CD8-positive, alpha-beta memory T cell (primary cell): ENCODE measurements around the gene SOX18. TPM values are rescaled to one million over a fixed set of nuclear protein-coding genes. Genes with fewer than 3 reads are reported as not detected.

Source experiments
- CTCF ChIA-PET: fragments of 350-600 bp; sonication (Branson Sonifier 250); formaldehyde crosslinking; loops from one replicate; lab custom pipeline; 2021; ENCODE audit warnings: antibody characterized with exemption; lab: Charles Lee
- POLR2A ChIA-PET: fragments of 350-600 bp; sonication (Branson Sonifier 250); formaldehyde crosslinking; loops from one replicate; lab custom pipeline; 2021; ENCODE audit warnings: antibody characterized with exemption; lab: Charles Lee
- DNase-seq, 5 donors: peaks; one replicate each; pipeline versions ENCODE4 v3.0.0 to v3.0.0-alpha.2; 2020 to 2022; ENCODE audit warnings: mixed read lengths in 1 of 5
- H3K27ac ChIP-seq: one replicate; pipeline ENCODE4 v1.7.0; 2013; ENCODE audit warnings: low read depth, mild to moderate bottlenecking, low read length, moderate library complexity
- H3K27me3 ChIP-seq: 2 replicates; pipeline ENCODE4 v1.7.0; 2013; ENCODE audit warnings: low read length, mild to moderate bottlenecking; ENCODE audit not compliant: insufficient read depth, poor library complexity, severe bottlenecking
- H3K36me3 ChIP-seq: 2 replicates; pipeline ENCODE4 v1.7.0; 2013; ENCODE audit warnings: mild to moderate bottlenecking, low read length, moderate library complexity; ENCODE audit not compliant: insufficient read depth
- H3K4me1 ChIP-seq: 2 replicates; pipeline ENCODE4 v1.7.0; 2013; ENCODE audit warnings: mild to moderate bottlenecking, low read length, moderate library complexity; ENCODE audit not compliant: insufficient read depth
- H3K4me3 ChIP-seq: 2 replicates; pipeline ENCODE4 v1.7.0; 2013; ENCODE audit warnings: mild to moderate bottlenecking, low read length
- H3K9me3 ChIP-seq: 2 replicates; pipeline ENCODE4 v1.7.0; 2013; ENCODE audit warnings: mild to moderate bottlenecking, low read length
- H3K27ac Mint-ChIP-seq, 8 donors: one replicate each; pipeline ENCODE4 v1.8.0; 2020 to 2021; ENCODE audit warnings: mixed read lengths in 8 of 8, mild to moderate bottlenecking in 6 of 8, inconsistent platforms in 3 of 8, moderate library complexity in 3 of 8
- H3K27me3 Mint-ChIP-seq, 2 donors: one replicate each; pipeline ENCODE4 v1.8.0; 2020 to 2021; ENCODE audit warnings: mixed read lengths in 2 of 2, mild to moderate bottlenecking in 1 of 2, moderate library complexity in 1 of 2
- H3K36me3 Mint-ChIP-seq, 3 donors: one replicate each; pipeline ENCODE4 v1.8.0; 2020 to 2021; ENCODE audit warnings: mixed read lengths in 3 of 3, inconsistent platforms in 1 of 3, mild to moderate bottlenecking in 1 of 3
- H3K4me1 Mint-ChIP-seq, 3 donors: one replicate each; pipeline ENCODE4 v1.8.0; 2020 to 2021; ENCODE audit warnings: mixed read lengths in 3 of 3, inconsistent platforms in 1 of 3, mild to moderate bottlenecking in 1 of 3
- H3K4me3 Mint-ChIP-seq, 7 donors: one replicate each; pipeline ENCODE4 v1.8.0; 2020 to 2021; ENCODE audit warnings: mixed read lengths in 7 of 7, mild to moderate bottlenecking in 6 of 7, moderate library complexity in 4 of 7, inconsistent platforms in 2 of 7
- H3K9me3 Mint-ChIP-seq, 5 donors: one replicate each; pipeline ENCODE4 v1.8.0; 2020 to 2022; ENCODE audit warnings: mixed read lengths in 5 of 5, mild to moderate bottlenecking in 3 of 5, moderate library complexity in 2 of 5, inconsistent platforms in 1 of 5
- polyA plus RNA-seq: library from polyadenylated mRNA; unstranded; fragments of 300-500 nt; fragmentation: Illumina TruSeq; gene quantifications from one replicate; pipeline ENCODE4 v1.2.3, GENCODE V29; 2021
- total RNA-seq, 2 experiments: library from RNA; stranded (reverse); gene quantifications; one replicate each; pipeline ENCODE4 v1.2.3, GENCODE V29; 2021

The SOX18 gene
- total and polyA plus RNA-seq, 3 experiments from 2014 or later: not detected

DNA sequence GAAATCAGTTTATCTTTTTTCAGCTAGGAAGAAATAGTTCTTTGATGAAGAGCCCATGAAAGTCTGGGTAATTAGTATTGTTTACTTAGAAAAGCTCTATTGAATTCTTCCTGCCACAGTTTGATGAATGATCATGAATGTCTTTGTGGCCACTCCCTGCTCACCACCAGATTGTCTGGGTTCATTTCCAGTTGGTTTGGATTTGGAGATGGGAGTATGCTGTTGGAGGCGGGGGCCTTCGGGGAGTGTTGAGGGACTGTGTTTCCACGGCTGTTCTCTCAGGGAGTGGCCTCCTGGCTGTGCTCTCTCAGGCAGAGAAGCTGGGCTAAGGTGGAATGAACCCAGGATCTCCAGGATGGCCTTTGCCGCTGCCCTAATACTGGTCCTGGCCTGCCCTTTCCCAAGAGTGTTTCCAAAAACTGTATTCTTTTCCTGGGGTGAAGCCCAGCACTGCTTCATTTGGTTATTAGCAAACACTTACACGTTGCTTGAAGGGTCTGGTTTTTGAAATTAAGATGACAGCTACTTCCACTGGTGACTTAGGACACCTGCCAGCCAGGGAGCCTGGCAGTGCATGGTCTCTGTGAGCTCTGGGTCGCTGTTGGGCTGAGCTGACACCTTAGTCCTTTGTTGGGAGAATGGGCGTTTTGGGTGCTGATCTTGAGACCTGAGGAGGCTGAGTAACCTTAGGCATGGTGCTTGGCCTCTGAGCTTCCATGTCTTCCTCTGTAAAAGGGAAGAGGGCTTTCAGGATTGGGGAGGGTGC lies 45.3 kb downstream of the SOX18 start:
- peak overlapping the region in 1 of 7 donors; percentile 40 for H3K4me3 Mint-ChIP-seq
- no peaks in the 10 kb centered on the region for H3K27me3 Mint-ChIP-seq
- H3K9me3 Mint-ChIP-seq: peaks cover 0 to 12% (median 11%) of the 10 kb centered on the region in 5 donors
- POLR2A ChIA-PET: no interaction called here
- peaks cover 23 to 82% (median 23%) of the 10 kb centered on the region in 3 donors for H3K36me3 Mint-ChIP-seq
- H3K27ac Mint-ChIP-seq: no peak overlapping the region
- Histone ChIP-seq H3K27ac (no peak overlapping the region), H3K27me3 (no peaks in the 10 kb centered on the region), H3K9me3 (peaks cover 6% of the 10 kb centered on the region), H3K4me3 (no peak overlapping the region), H3K36me3 (peaks cover 44% of the 10 kb centered on the region), H3K4me1 (no peaks in the 10 kb centered on the region)
- CTCF ChIA-PET: interaction anchor here (0.8 to 1.2 kb wide), 2 partner anchors 30 to 92 kb away, joined by 3 read pairs; no protein-coding TSS in a partner anchor
- DNase-seq: no peak
- H3K4me1 Mint-ChIP-seq: peaks cover 7 to 16% (median 11%) of the 10 kb centered on the region in 3 donors

DNA sequence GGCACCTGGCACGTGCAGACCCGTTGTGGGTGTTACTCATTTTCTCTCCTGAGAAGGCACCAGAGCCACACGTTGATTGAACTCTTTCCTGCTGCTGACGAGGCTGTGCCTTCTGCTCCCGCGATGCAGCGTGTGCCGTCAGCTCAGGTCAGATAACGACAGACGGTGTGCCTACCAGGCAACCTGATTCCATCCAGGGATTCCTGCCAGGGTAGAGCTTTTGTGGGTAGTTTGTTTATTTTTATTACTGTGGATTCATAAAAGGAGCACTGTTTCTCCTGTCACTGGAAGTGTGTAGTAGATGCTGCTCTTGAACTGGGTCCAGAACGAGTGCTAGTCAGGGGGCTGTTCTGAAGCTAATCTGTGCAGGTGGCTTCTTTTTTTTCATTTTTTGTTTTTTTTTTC lies 47.8 kb downstream of the SOX18 start:
- H3K4me3 Mint-ChIP-seq: peak overlapping the region in 1 of 7 donors; percentile 27
- H3K9me3 Mint-ChIP-seq: no peaks in the 10 kb centered on the region
- Histone ChIP-seq H3K4me1 (no peaks in the 10 kb centered on the region), H3K27me3 (no peaks in the 10 kb centered on the region), H3K9me3 (no peaks in the 10 kb centered on the region), H3K4me3 (no peak overlapping the region), H3K36me3 (peaks cover 41% of the 10 kb centered on the region), H3K27ac (no peak overlapping the region)
- H3K36me3 Mint-ChIP-seq: peaks cover 12 to 79% (median 18%) of the 10 kb centered on the region in 3 donors
- DNase-seq: no peak
- peaks cover 7 to 10% (median 7%) of the 10 kb centered on the region in 3 donors for H3K4me1 Mint-ChIP-seq
- no peaks in the 10 kb centered on the region for H3K27me3 Mint-ChIP-seq
- POLR2A ChIA-PET: interaction anchor here (0.5 kb wide), 1 partner anchor 43 kb away, joined by 4 read pairs; no protein-coding TSS in a partner anchor
- peak overlapping the region in 2 of 8 donors; percentile 75 to 87 for H3K27ac Mint-ChIP-seq
- CTCF ChIA-PET: interaction anchor here (0.8 kb wide), 1 partner anchor 60 kb away, joined by 3 read pairs; no protein-coding TSS in a partner anchor

- Histone ChIP-seq H3K4me3 (no peak overlapping the region), H3K27me3 (no peaks in the 10 kb centered on the region), H3K4me1 (no peaks in the 10 kb centered on the region), H3K9me3 (no peaks in the 10 kb centered on the region), H3K36me3 (peaks cover 44% of the 10 kb centered on the region), H3K27ac (no peak overlapping the region)
- CTCF ChIA-PET: no interaction called here
- DNase-seq: no peak
- no peaks in the 10 kb centered on the region for H3K9me3 Mint-ChIP-seq
- H3K27ac Mint-ChIP-seq: no peak overlapping the region
- H3K27me3 Mint-ChIP-seq: no peaks in the 10 kb centered on the region
- POLR2A ChIA-PET: no interaction called here
- peaks cover 12 to 79% (median 18%) of the 10 kb centered on the region in 3 donors for H3K36me3 Mint-ChIP-seq
- no peak overlapping the region for H3K4me3 Mint-ChIP-seq
- H3K4me1 Mint-ChIP-seq: peaks cover 7 to 10% (median 7%) of the 10 kb centered on the region in 3 donors
Measured at GRCh38 chr20:64000906-64001305, 48.5 kb downstream of the SOX18 start.

Other genes starting within 250 kb of the SOX18 start
- gene ZBTB46, start 218.4 kb downstream of the SOX18 start, total RNA-seq: under 1 TPM; 0.31 to 0.39 TPM
- 0.08 TPM for gene ZBTB46, start 218.4 kb downstream of the SOX18 start, polyA plus RNA-seq
- gene ABHD16B, start 188.1 kb downstream of the SOX18 start, total RNA-seq: not detected
- gene ABHD16B, start 188.1 kb downstream of the SOX18 start, polyA plus RNA-seq: not detected
- 10 to 100 TPM; 60.0 to 64.4 TPM for gene TPD52L2, start 184.4 kb downstream of the SOX18 start, total RNA-seq
- 72.1 TPM for gene TPD52L2, start 184.4 kb downstream of the SOX18 start, polyA plus RNA-seq
- 10 to 100 TPM; 38.9 to 40.9 TPM for gene DNAJC5, start 154.5 kb downstream of the SOX18 start, total RNA-seq
- 8.3 TPM for gene DNAJC5, start 154.5 kb downstream of the SOX18 start, polyA plus RNA-seq
- 10 to 100 TPM; 35.7 to 36.2 TPM for gene UCKL1, start 93.2 kb downstream of the SOX18 start, total RNA-seq
- 34.5 TPM for gene UCKL1, start 93.2 kb downstream of the SOX18 start, polyA plus RNA-seq
- gene ZNF512B, start 79.7 kb downstream of the SOX18 start, total RNA-seq: 10 to 100 TPM; 11.5 to 12.1 TPM
- gene ZNF512B, start 79.7 kb downstream of the SOX18 start, polyA plus RNA-seq: 1.0 TPM
- 10 to 100 TPM; 19.3 to 24.5 TPM for gene SAMD10, start 70.0 kb downstream of the SOX18 start, total RNA-seq
- gene SAMD10, start 70.0 kb downstream of the SOX18 start, polyA plus RNA-seq: 15.6 TPM
- gene PRPF6, start 68.5 kb downstream of the SOX18 start, total RNA-seq: 10 to 100 TPM; 76.2 to 78.3 TPM
- 97.1 TPM for gene PRPF6, start 68.5 kb downstream of the SOX18 start, polyA plus RNA-seq
- 1 to 10 TPM; 2.4 to 2.7 TPM for gene C20orf204, start 13.5 kb downstream of the SOX18 start, total RNA-seq
- 0.40 TPM for gene C20orf204, start 13.5 kb downstream of the SOX18 start, polyA plus RNA-seq
- gene TCEA2, start 13.6 kb upstream of the SOX18 start, total RNA-seq: 10 to 100 TPM; 24.2 to 24.5 TPM
- gene TCEA2, start 13.6 kb upstream of the SOX18 start, polyA plus RNA-seq: 30.9 TPM
- gene RGS19, start 29.9 kb upstream of the SOX18 start, total RNA-seq: 10 to 100 TPM; 35.3 to 36.9 TPM
- 120 TPM for gene RGS19, start 29.9 kb upstream of the SOX18 start, polyA plus RNA-seq
- gene OPRL1, start 30.4 kb upstream of the SOX18 start, total RNA-seq: under 1 TPM; 0.38 to 0.44 TPM
- 0.49 TPM for gene OPRL1, start 30.4 kb upstream of the SOX18 start, polyA plus RNA-seq
- gene LKAAEAR1, start 34.8 kb upstream of the SOX18 start, total RNA-seq: under 1 TPM; 0.29 to 0.39 TPM
- 1.2 TPM for gene LKAAEAR1, start 34.8 kb upstream of the SOX18 start, polyA plus RNA-seq
- gene NPBWR2, start 57.9 kb upstream of the SOX18 start, total RNA-seq: not detected
- not detected for gene NPBWR2, start 57.9 kb upstream of the SOX18 start, polyA plus RNA-seq
- under 1 TPM in 1 of 2 experiments, not detected in 1; 0.07 TPM for gene MYT1, start 114.8 kb upstream of the SOX18 start, total RNA-seq
- not detected for gene MYT1, start 114.8 kb upstream of the SOX18 start, polyA plus RNA-seq
- 10 to 100 TPM; 36.8 to 37.4 TPM for gene PCMTD2, start 206.1 kb upstream of the SOX18 start, total RNA-seq
- 58.8 TPM for gene PCMTD2, start 206.1 kb upstream of the SOX18 start, polyA plus RNA-seq